Panc1 (cell line): ENCODE measurements around the gene ACSS3.

Experiments used
- CTCF ChIP-seq: fragments of 450-650 bp; IDR thresholded peaks from 2 replicates; pipeline ENCODE4 v1.5.1; 2017; ENCODE audit warnings: mild to moderate bottlenecking
- POLR2AphosphoS5 ChIP-seq: IDR thresholded peaks from 2 replicates; pipeline ENCODE4 v1.6.1; 2012; ENCODE audit warnings: mild to moderate bottlenecking, low read depth, low read length, moderate library complexity
- SIN3A ChIP-seq: IDR thresholded peaks from 2 replicates; pipeline ENCODE4 v1.6.1; 2012; ENCODE audit warnings: low read depth, mild to moderate bottlenecking, low read length, moderate library complexity, borderline replicate concordance; ENCODE audit not compliant: insufficient read depth

- TF ChIP-seq CTCF (no peak), POLR2AphosphoS5 (no peak), SIN3A (no peak)
Measured at GRCh38 chr12:81263072-81263471, 185.2 kb downstream of the ACSS3 start.
